Cardiac septum (tissue), 1 donor: ENCODE measurements around the gene FLNB. TPM values are rescaled to one million over a fixed set of nuclear protein-coding genes. Genes with fewer than 3 reads are reported as not detected.
"Not testable (repeated sequence)": the region's sequence is repeated elsewhere in the genome, so short reads cannot be mapped to it uniquely, and the experiment has no call there.

Experiments
- DNase-seq: peaks from one replicate; pipeline ENCODE4 v3.0.0-alpha.2; 2020; ENCODE audit warnings: low spot score
- intact Hi-C: fragments of 100-400 bp; cut with DNase I; formaldehyde crosslinking; loops from one replicate; pipeline ENCODE4 v1.14.0; 2022
- total RNA-seq: library from RNA; stranded (reverse); fragmentation: NEBNext Ultra II Directional; extraction: Animal tissue kit (Norgen Biotek cat#: 25700); gene quantifications from one replicate; pipeline ENCODE4 v1.2.1, GENCODE V29; 2021
- donor health status: DM: no; HTN: no; CAD: no.

Gene FLNB
- total RNA-seq, 1 donor from 2014 or later, result 58.1 TPM

DNA sequence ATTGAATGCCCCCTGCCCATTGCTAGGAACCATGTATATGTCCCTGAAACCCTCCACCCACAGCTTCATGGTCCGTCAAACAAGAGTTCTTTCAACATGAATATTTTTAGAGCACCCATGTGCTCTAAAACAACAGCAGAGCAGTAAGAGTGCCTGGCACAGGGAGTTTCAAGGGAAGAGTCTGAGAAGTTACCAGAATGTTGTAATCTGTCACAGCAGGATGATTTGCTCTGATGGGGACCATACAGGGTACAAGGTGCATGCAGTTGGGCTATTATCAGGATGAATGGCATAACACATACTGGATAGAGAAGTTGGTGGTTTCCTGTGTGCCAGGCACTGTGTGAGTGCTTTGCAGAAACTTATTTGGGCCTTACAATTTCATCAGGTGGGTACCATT is 27.8 kb upstream of the FLNB start:
- no peak for DNase-seq
- intact Hi-C loops, result no loop called here

DNA sequence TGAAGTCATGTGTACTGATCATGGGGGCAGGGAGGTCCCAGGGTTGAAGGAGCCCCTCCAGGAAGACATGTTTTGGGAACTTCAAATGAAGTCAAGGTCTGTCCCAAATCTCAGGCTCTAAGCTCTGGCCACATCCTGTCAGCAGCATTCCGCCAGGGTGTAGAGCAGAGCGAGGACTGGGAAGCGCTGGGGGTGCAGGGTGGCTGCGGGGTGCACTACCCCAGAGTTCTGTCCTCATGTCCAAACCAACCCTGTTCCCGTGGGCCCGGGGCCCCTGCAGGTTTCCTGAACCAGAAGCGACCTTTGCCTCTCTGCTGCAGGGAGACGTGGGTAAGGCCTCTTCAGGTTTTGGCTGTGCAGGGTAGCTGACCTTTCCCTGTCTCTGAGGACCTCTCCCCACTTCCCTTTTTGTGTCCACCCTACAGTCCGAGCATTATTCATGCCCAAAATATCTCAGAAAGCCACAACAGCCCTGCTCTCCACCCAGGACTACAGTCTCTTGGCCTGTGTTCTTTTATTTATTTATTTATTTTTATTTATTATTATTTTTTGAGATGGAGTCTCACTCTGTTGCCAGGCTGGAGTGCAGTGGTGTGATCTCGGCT is 26.6 kb upstream of the FLNB start:
- intact Hi-C loops, result no loop called here
- DNase-seq, result no peak

DNA sequence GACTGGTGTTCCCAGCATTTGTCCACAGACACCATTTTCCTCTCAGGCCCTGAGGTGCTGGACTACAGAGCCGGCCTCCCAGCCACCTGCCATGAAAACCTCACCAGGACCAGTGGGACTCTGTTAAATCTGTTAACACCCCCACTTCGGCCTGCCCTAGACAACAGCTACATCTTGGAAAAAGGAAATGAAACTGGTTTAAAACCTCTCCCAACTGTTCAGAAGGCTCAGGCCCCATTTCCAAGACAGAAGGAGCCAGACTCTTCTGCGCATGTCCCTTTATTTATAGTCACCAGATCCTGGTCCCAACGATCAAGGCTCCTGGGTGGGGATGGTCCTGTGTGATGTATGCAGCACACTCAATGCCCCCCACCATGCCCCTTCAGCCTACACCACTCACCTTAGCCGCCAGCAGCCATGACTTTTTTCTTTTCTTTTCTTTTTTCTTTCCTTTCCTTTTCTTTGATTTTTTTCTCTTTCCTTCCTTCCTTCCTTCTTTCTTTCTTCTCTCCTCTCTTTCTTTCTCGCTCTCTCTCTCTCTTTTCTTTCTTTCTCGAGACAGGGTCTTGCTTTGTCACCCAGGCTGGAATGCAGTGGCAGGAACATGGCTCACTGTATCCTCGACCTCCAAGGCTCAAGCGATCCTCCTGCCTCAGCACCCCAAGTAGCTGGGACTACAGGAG is 25.5 kb upstream of the FLNB start:
- intact Hi-C loops, result no loop called here
- no peak for DNase-seq

DNA sequence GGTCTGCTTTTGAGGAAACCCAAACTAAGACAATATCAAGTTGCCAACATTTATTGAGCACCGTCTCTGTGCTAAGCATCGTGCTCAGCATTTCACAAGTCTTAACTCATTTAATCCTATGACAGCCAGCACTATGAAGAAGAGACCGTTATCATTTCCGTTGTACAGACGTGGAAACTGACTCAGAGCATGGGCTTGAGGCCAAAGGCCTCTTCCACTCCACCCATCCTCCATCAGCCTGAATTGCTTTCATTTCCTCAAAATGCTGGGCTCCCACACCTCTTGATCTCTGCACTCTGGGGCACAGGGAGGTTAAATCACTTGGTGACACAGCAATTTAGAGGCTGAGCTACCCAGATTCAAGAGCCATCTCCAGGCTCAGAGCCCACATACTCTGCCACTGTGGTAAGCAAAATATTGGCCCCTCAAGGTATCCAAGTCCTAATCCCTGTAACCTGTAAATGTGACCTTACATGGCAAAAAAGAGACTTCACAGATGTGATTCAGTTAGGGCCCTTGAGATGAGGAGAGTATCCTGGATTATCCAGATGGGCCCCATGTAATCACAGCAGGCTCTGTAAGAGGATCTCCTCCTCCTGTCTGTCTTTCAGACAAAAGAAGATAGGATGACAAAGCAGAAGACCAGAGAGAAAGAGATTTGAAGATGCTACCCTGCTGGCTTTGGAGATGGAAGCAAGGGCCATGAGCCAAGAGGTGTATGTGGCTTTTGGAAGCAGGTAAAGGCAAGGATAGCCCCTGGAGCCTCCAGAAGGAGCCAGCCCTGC is 24.3 kb upstream of the FLNB start:
- DNase-seq, result peak; percentile 79
- intact Hi-C loops, result no loop called here

DNA sequence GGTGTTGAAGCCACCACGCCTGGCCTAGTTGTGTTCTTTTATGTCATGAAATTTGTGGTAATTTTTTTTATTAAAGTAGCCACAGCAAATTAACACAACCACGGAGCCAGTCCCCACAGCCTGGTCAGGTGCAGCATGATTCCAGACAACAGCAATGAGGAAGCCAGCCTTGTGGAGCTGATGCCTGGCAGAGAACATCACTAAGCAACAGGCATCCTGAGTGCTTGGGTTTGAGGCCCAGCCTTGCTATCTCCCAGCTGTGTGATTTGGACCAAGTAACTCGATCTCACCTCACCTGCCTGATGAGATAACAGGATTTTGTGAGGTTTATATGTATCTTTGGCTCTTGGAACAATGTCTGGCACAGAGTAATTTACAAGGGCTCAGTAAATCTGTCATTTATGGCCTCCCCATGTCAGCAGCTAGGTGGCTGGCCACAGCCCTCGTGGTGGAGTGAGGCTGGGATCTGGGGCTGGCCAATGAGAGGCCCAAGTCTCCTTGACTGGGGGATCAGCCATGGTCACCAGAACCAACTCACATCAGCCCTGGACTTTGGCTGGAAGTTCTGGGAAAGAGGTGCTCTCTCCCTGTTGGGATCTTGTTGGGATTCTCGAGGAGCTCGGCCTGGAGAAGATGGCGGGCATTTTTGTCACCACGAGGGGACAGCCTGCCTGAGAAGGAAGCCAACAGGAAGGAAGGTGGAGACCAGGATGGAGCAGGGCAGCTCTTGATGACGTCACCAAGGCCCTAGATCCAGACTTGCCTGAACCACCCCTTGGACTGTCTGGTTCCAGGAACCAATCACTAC is 22.8 kb upstream of the FLNB start:
- intact Hi-C loops, result no loop called here
- DNase-seq, result no peak

DNA sequence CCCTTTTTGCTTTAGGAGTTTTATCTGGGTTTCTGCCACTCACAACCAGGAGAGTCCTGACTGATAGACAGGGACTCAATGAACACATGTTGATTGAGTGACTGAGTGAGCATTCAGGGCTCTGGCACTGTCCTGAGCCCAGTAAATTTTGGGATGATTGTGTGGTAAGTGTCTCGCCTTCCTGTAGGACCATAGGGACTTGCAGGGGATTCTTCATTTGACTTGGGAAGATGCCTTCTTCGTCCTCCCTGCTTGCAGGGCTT is 22.3 kb upstream of the FLNB start:
- intact Hi-C loops, result no loop called here
- no peak for DNase-seq

DNA sequence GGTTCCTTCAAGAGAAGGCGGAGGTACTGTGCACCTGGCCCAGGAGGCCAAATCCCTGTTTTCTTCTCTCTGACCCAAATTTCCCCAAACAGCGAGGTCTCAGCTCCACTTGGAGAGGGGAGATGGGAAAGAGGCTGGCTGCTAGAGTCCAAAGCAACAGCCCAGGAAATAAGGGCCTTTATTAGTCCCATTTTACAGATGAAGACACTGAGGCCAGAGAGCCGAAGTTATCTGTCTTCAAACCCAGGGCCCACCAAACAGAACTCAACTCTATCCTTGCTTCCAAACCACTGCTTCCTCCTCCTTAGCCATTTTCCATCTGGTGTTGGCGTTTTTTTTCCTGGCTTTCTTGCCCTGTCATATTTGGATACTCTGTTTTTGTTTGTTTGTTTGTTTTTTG is 22.0 kb upstream of the FLNB start:
- no peak for DNase-seq
- intact Hi-C loops, result no loop called here

DNA sequence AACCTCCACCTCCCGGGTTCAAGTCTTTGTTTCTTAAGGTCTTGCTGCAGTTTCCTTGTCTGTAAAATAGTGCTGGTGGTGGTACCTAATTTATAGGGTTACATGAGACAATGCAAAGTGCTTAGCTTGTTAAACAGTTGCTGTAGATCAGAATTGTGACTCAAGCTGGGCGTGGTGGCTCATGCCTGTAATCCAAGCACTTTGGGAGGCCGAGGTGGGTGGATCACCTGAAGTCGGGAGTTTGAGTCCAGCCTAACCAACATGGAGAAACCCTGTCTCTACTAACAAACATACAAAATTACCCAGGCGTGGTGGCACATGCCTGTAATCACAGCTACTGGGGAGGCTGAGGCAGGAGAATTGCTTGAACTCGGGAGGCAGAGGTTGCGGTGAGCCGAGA is 19.0 kb upstream of the FLNB start:
- DNase-seq, intact Hi-C loops: not testable (repeated sequence)

DNA sequence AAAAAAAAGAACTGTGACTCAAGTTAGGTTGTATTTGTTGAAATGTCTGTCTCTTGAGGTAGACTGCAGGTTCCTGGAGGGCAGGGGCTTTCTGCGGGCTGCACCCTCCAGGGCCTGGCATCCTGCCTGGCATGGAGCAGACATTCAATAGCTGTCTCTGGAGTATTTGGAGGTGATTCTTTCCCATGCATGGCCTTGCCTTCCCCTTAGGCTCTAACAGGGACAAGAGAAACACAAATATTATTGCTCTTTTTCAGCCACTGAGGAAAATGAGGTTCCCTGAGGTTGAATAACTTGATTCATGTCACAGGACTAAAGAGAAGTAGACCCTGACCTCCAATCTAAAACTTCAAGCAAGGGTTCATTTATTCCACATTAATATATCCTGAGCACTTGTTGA is 18.6 kb upstream of the FLNB start:
- DNase-seq, result no peak
- intact Hi-C loops, result no loop called here

DNA sequence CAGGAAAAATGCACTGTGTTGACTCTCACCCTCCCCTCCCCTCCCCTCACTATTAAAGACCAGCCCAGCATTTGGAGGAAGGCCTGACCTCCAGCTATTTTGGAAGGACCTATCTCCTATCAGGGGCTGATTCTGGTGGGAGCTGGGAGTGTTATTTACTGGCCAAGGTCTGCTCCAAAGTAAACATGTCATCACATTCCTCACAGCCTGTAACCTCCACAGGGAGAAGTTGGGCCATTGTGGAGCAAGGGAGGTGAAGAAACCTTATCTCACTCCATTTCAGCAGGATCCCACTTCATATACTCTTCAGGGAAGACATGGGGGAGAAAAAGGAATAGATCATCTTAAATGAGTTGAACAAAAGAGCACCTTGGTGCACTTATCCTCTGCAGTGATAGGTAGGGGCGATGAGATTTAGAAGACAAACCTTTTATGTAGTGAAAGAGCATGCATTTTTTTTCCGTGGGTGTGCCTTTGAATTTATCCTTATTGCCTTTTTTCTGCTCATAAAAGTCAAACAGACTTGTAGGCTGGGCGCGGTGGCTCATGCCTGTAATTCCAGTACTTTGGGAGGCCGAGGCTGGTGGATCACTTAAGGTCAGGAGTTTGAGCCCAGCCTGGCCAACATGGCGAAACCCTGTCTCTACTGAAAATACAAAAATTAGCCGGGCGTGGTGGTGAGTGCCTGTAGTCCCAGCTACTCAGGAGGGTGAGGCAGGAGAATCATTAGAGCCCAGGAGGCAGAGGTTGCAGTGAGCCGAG is 15.6 kb upstream of the FLNB start:
- intact Hi-C loops, result no loop called here
- DNase-seq, result no peak

DNA sequence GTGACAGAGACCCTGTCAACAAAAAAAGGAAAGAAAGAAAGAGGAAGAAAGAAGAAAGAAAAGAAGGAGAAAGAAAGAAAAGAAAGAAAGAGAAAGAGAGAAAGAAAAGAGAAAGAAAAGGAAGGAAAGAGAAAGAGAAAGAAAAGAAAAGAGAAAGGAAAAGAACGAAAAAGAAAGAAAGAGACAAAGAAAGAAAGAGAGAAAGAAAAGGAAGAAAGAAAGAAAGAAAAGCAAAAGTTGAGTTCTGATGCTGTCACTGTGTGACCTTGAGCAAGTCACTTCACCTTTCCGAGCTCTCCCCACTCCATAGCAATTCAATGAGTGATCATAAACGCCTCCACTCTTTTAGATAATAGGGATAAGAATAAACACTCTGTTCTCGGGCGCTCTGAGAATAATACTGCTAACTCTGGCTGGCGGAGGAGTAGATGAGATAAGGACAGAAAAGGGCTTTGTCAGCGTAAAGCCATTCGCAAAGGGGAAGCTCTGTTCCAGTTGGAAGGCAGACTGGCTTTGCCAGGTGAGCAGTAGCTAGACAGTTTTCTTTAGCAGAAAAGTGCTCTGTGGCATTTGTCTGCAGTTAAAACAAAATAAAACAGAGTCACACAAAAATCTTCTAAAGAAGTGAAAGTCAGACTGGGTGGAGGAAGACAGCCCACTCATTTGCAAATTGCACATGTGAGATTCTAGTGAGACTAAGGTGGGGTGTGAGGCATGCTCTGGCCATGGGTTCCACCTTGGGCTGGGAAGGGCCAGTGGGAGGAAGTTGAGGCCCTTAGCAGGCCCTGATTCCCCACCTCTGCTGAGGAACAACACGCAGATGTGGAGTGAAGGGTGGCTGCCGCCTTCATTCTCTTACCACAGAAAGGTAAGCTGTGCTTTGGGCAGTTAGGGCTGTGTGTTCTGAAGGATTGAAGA is 9.6 kb upstream of the FLNB start:
- intact Hi-C loops, result loop anchor here (2.0 kb wide), 1 partner anchor 46 kb away; no protein-coding TSS in a partner anchor
- DNase-seq, result no peak

DNA sequence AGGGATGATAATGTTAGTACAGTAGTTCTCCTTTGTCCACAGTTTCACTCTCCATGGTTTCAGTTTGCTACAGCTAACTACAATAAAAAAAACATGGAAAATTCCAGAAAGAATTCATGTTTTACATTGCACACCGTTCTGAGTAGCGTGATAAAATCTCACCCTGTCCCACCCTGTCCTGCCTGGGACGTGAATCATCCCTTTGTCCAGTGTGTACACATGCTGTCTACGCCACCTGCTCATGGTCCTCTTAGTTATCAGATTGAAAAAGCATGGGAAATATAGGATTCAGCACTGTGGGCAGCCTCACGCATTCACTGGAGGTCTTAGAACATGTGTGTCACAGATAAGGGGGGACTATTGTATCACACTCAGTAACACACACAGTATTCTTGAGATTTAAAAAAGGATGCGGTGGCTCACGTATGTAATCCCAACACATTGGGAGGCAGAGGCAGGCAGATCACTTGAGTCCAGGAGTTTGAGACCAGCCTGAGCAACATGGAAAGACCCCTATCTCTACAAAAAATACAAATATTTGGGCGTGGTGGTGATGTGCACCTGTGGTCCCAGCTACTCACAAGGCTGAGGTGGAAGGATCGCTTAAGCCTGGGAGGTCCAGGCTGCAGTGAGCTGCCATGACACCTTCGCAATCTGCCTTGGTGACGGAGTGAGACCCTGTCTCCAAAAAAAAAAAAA is 8.7 kb upstream of the FLNB start:
- no peak for DNase-seq
- intact Hi-C loops, result loop anchor here (2.0 kb wide), 1 partner anchor 47 kb away; no protein-coding TSS in a partner anchor

DNA sequence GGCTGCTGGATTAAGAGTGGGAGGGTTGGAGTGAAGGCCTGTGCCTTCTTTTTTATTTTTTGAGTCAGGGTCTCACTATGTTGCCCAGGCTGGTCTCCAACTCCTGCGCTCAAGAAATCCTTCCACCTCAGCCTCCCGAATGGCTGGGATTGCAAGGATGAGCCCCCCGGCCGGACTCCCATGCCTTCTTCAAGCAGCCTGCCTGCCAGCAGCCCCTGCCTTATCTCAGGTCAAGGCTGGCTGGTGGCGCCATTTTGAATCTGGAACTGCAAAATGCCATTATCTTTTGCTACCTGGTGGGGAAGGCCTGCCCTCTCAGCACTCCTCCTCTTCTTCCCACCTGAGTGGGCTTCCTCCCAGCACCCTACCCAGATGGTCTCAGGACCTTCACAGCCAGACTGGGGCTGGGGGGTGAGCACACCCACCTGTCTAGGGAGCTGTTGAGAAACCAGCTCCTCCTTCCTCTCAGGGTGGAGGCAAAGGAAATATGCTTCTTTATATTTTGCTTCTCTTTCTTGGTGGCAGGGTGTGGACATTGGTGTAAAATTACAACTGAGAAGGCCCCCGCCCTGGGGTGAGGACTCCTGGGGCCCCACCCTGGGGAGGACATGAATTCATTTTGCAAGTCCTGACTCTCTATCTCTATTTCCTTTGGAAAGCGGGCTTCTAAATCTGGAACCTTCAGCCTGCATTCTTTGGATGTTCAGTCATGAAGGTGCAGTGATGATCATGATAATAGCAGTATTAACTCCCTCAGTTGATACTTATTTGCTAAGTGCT is 7.7 kb upstream of the FLNB start:
- intact Hi-C loops, result no loop called here
- no peak for DNase-seq

DNA sequence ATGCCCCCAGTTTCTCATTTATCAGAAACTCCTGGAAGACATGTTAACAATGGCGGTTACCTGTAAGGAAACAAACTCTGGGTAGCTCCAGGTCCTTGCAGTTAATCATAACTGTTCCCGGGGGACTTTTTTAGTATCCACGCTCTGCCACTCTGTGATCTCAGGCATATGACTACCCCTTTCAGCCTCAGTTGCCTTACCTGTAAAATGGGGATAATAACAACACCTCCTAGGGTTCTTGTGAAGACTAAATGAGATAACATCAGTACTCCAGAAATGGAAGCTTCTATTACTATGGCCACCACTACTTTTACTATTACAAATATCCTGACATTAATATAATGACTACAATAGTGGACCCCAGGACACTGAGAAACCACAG is 7.1 kb upstream of the FLNB start:
- intact Hi-C loops, result no loop called here
- no peak for DNase-seq

DNA sequence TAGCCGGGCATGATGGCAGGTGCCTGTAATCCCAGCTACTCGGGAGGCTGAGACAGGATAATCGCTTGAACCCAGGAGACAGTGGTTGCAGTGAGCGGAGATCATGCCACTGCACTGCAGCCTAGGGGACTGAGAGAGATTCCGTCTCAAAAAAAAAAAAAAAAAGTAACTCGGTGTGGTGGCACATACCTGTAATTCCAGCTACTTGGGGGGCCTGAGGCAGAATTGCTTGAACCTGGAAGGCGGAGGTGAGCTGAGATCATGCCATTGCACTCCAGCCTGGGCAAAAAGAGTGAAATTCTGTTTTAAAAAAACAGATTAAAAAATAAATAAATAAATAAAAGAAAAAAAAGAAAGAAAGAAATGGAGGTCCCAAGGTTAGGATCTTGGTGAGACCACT is 6.2 kb upstream of the FLNB start:
- intact Hi-C loops, result no loop called here
- no peak for DNase-seq

DNA sequence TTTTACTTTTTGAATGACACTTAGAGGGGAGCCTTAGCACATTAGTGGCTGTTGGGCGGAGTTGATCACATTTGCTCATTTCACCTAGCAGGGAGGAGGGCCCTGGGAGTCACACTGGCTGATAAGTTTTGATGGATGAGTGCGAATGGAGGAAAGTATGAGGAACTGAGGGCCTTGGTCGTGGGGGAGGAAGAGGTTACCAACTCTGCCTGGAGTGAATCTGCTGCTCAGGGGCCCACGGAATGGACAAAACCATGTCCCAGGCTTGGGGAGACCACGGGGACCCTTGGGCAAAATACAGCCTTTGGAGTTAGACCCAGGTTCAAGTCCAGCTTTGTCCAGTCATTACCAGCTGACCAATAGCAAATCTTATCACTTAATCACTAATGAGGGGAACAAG is 5.1 kb upstream of the FLNB start:
- intact Hi-C loops, result no loop called here

DNA sequence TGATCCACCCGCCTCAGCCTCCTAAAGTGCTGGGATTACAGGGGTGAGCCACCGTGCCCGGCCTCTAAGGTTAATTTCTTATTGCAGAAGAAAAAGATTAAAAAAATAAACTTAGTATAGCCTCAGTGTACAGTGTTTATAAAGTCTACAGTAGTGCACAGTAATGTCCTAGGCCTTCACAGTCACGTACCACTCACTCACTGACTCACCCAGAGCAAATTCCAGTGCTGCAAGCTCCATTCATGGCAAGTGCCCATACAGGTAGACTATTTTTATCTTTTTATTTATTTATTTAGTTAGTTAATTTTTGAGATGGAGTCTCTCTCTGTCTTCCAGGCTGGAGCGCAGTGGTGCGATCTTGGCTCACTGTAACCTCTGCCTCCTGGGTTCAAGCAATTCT is 3.2 kb upstream of the FLNB start:
- intact Hi-C loops, result no loop called here
- DNase-seq, result peak; percentile 51

More for the DNA sequence above, 5.1 kb upstream of the FLNB start:
- DNase-seq, result no peak
